Natural killer cell (primary cell): Measurements from ENCODE around the gene SOBP. TPM values are rescaled to one million over a fixed set of nuclear protein-coding genes. Genes with fewer than 3 reads are reported as not detected.

Source experiments
- ATAC-seq, 3 donors: fragments of 150-1000 bp in 2 of 3; fragments of 200-7000 bp in 1 of 3; cut with Tn5 transposase; 1 replicate in 1 of 3; 2 replicates in 2 of 3; pipeline ENCODE4 v1.10.0; 2021; ENCODE audit warnings: mild to moderate bottlenecking in 2 of 3, moderate library complexity in 2 of 3
- DNase-seq, 2 donors: peaks; one replicate each; pipeline versions ENCODE4 v3.0.0 to v3.0.0-alpha.2; 2013 to 2021; ENCODE audit warnings: mixed read lengths in 1 of 2
- H3K27ac ChIP-seq: one replicate; pipeline ENCODE4 v1.5.1; 2013; ENCODE audit warnings: mild to moderate bottlenecking, low read length
- H3K27me3 ChIP-seq: one replicate; pipeline ENCODE4 v1.6.1; 2013; ENCODE audit warnings: low read length; ENCODE audit not compliant: control insufficient read depth, insufficient read depth
- H3K36me3 ChIP-seq: one replicate; pipeline ENCODE4 v1.6.1; 2013; ENCODE audit warnings: low read length; ENCODE audit not compliant: control insufficient read depth, insufficient read depth
- H3K4me1 ChIP-seq: one replicate; pipeline ENCODE4 v1.6.1; 2013; ENCODE audit warnings: low read length; ENCODE audit not compliant: control insufficient read depth, insufficient read depth
- H3K4me3 ChIP-seq: one replicate; pipeline ENCODE4 v1.5.1; 2013; ENCODE audit warnings: low read length
- H3K9me3 ChIP-seq: one replicate; pipeline ENCODE4 v1.6.1; 2013; ENCODE audit warnings: low read length; ENCODE audit not compliant: control insufficient read depth, insufficient read depth
- H3K27ac Mint-ChIP-seq, 2 donors: one replicate each; pipeline ENCODE4 v1.8.0; 2022; ENCODE audit warnings: mild to moderate bottlenecking in 2 of 2, mixed read lengths in 2 of 2, moderate library complexity in 1 of 2
- H3K27me3 Mint-ChIP-seq, 2 donors: one replicate each; pipeline ENCODE4 v1.8.0; 2022; ENCODE audit warnings: low read depth in 2 of 2, mixed read lengths in 2 of 2
- H3K36me3 Mint-ChIP-seq: one replicate; pipeline ENCODE4 v1.8.0; 2022; ENCODE audit warnings: mixed read lengths
- H3K4me1 Mint-ChIP-seq, 2 donors: one replicate each; pipeline ENCODE4 v1.8.0; 2022; ENCODE audit warnings: mixed read lengths in 2 of 2
- H3K4me3 Mint-ChIP-seq: one replicate; pipeline ENCODE4 v1.8.0; 2022; ENCODE audit warnings: mild to moderate bottlenecking, moderate library complexity, mixed read lengths
- H3K9me3 Mint-ChIP-seq, 2 donors: one replicate each; pipeline ENCODE4 v1.8.0; 2022; ENCODE audit warnings: mixed read lengths in 2 of 2
- WGBS: methylation state at CpG from one replicate; pipeline ENCODE4 v1.1.7; 2013; ENCODE audit warnings: missing lambda C conversion rate; ENCODE audit not compliant: insufficient coverage; 5-methylcytosine and 5-hydroxymethylcytosine counted together
- intact Hi-C: fragments of 100-400 bp; cut with micrococcal nuclease; formaldehyde crosslinking; loops from one replicate; pipeline ENCODE4 v1.14.2; 2022
- total RNA-seq, 4 donors: library from RNA; stranded (reverse); fragments of 120-200 nt in 1 of 4; gene quantifications; one replicate each; pipeline versions ENCODE4 v1.2.3 to v1.2.4, GENCODE V29; 2013 to 2022
- TF ChIP-seq, protein P1 (sequence below): fragments of 200-600 bp; IDR thresholded peaks from one replicate; pipeline ENCODE4 v1.8.0; 2022; ENCODE audit warnings: antibody characterized with exemption

SOBP gene
- total RNA-seq, 3 donors from 2014 or later (not counting 1 experiment from before 2014, with no cell fraction given), result 0.16 TPM; not detected in 1

DNA sequence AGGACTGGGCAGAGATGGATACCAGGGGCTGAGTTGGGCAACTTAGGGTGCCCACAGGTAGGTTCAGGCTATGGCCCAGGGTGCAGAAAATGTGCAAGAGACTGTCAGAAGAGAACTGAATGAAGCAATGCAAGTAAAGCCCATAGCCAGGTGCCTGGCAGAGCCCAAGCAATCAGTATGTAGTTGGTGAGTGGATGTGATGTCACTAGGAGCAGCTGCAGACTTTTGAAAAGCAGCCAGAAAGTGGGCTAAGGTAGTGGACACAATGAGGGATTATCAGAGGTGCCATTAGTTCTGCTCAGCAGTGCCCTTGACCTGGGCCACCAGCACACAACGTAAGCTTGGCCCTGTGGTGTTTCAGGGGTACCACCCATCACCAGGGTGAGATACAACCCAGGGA is 135.3 kb downstream of the SOBP start:
- Mint-ChIP-seq H3K9me3 (no peaks in the 10 kb centered on the region), H3K4me1 (peaks cover 16 to 22% of the 10 kb centered on the region in 2 donors), H3K27ac (no peak overlapping the region), H3K4me3 (no peak overlapping the region), H3K36me3 (no peaks in the 10 kb centered on the region), H3K27me3 (peaks cover 3 to 9% of the 10 kb centered on the region in 2 donors)
- Histone ChIP-seq H3K4me3 (no peak overlapping the region), H3K9me3 (no peaks in the 10 kb centered on the region), H3K36me3 (no peaks in the 10 kb centered on the region), H3K4me1 (peaks cover 6% of the 10 kb centered on the region), H3K27ac (no peak overlapping the region), H3K27me3 (no peaks in the 10 kb centered on the region)
- WGBS, result 43% methylated on average over 1 of the region's 1 CpG
- ATAC-seq (peak in 1 of 3 donors; percentile 40), DNase-seq (no peak)
- TF ChIP-seq, protein P1, sequence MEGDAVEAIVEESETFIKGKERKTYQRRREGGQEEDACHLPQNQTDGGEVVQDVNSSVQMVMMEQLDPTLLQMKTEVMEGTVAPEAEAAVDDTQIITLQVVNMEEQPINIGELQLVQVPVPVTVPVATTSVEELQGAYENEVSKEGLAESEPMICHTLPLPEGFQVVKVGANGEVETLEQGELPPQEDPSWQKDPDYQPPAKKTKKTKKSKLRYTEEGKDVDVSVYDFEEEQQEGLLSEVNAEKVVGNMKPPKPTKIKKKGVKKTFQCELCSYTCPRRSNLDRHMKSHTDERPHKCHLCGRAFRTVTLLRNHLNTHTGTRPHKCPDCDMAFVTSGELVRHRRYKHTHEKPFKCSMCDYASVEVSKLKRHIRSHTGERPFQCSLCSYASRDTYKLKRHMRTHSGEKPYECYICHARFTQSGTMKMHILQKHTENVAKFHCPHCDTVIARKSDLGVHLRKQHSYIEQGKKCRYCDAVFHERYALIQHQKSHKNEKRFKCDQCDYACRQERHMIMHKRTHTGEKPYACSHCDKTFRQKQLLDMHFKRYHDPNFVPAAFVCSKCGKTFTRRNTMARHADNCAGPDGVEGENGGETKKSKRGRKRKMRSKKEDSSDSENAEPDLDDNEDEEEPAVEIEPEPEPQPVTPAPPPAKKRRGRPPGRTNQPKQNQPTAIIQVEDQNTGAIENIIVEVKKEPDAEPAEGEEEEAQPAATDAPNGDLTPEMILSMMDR, result no peak
- intact Hi-C loops, result no loop called here

DNA sequence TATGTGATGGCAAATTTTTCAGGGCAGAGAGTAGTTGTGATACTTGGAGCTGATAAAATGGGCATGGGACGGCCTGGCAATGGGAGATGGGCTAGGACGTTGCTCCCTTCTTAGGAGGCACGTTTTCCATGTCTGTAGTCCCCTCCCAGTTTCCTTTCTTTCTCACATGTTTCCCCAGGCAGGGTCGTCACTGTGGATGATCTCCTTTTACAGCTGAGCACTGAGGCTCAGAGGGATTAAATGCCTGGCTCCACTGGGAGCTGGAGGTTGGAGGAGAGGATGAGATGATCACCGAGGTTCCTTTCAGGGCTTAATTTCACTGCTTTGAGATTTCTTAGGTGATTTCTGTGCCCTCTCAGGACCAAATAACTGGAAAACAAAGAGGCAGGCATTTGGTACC is 136.7 kb downstream of the SOBP start:
- no peaks in the 10 kb centered on the region for H3K36me3 ChIP-seq
- no peaks in the 10 kb centered on the region for H3K9me3 Mint-ChIP-seq
- H3K4me3 ChIP-seq, result no peak overlapping the region
- peaks cover 6% of the 10 kb centered on the region for H3K4me1 ChIP-seq
- H3K36me3 Mint-ChIP-seq, result no peaks in the 10 kb centered on the region
- ATAC-seq (no peak), DNase-seq (no peak)
- H3K9me3 ChIP-seq, result no peaks in the 10 kb centered on the region
- TF ChIP-seq, protein P1, result no peak
- H3K27me3 Mint-ChIP-seq, result peaks cover 7 to 20% of the 10 kb centered on the region in 2 donors
- peaks cover under 1% of the 10 kb centered on the region for H3K27me3 ChIP-seq
- intact Hi-C loops, result no loop called here
- H3K4me1 Mint-ChIP-seq, result peaks cover 10 to 15% of the 10 kb centered on the region in 2 donors
- H3K27ac ChIP-seq, result no peak overlapping the region
- 90% methylated on average over 5 of the region's 5 CpGs for WGBS
- H3K4me3 Mint-ChIP-seq, result no peak overlapping the region
- H3K27ac Mint-ChIP-seq, result no peak overlapping the region

DNA sequence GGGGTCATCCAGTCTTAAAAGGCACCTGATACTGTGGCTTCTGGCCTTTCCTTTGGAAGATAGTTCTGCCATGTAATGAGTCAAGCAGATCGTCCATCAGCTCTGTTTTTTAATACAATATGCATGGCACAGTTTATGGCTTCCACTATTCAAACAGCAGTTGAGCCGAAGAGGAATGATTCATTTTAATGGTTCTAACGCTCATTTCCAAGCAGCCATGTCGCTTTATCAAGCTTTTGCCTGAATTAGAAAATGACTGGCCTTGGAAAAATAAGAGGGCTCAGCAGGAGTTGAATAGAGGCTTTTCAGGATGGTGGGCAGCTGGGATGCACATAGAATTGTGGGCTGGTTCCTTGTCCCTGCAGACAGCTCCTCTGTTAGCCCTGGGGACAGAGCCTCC is 138.1 kb downstream of the SOBP start:
- intact Hi-C loops, result no loop called here
- H3K27me3 ChIP-seq, result peaks cover 9% of the 10 kb centered on the region
- DNase-seq (no peak), ATAC-seq (no peak)
- Mint-ChIP-seq H3K27ac (no peak overlapping the region), H3K36me3 (peaks cover 1% of the 10 kb centered on the region), H3K27me3 (peaks cover 18 to 33% of the 10 kb centered on the region in 2 donors), H3K4me3 (no peak overlapping the region), H3K4me1 (peaks cover 10 to 15% of the 10 kb centered on the region in 2 donors), H3K9me3 (no peaks in the 10 kb centered on the region)
- H3K4me1 ChIP-seq, result peaks cover 6% of the 10 kb centered on the region
- no peaks in the 10 kb centered on the region for H3K9me3 ChIP-seq
- 92% methylated on average over 4 of the region's 4 CpGs for WGBS
- H3K36me3 ChIP-seq, result no peaks in the 10 kb centered on the region
- no peak overlapping the region for H3K4me3 ChIP-seq
- TF ChIP-seq, protein P1, result no peak
- H3K27ac ChIP-seq, result no peak overlapping the region

DNA sequence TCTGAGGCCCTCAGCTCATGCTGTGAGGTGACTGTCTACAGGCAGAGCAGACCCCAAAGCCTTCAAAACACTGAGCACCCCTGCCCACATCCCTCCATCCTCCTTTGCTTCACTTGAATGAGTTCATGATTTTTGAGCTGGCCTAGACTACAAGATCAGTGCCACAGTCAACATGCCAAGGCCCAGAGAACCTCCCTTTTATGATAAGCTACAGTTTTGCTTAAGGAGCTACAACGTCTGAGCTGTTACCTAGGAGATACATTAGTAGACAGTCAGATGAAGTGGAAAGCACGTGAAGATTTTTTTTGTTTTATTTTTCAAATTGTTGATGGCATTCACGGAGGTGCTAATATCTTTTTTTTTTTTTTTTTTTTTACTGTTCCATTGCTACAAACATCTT is 139.0 kb downstream of the SOBP start:
- H3K27me3 Mint-ChIP-seq, result peaks cover 27 to 42% of the 10 kb centered on the region in 2 donors
- peaks cover 6% of the 10 kb centered on the region for H3K36me3 Mint-ChIP-seq
- no peaks in the 10 kb centered on the region for H3K9me3 ChIP-seq
- TF ChIP-seq, protein P1, result no peak
- H3K4me1 Mint-ChIP-seq, result peaks cover 10 to 18% of the 10 kb centered on the region in 2 donors
- intact Hi-C loops, result no loop called here
- H3K9me3 Mint-ChIP-seq, result no peaks in the 10 kb centered on the region
- no peak overlapping the region for H3K27ac ChIP-seq
- no peak overlapping the region for H3K4me3 Mint-ChIP-seq
- no peaks in the 10 kb centered on the region for H3K36me3 ChIP-seq
- DNase-seq (no peak), ATAC-seq (no peak)
- H3K4me1 ChIP-seq, result peaks cover 6% of the 10 kb centered on the region
- WGBS, result 90% methylated on average over 2 of the region's 3 CpGs
- H3K4me3 ChIP-seq, result no peak overlapping the region
- H3K27ac Mint-ChIP-seq, result no peak overlapping the region
- H3K27me3 ChIP-seq, result peaks cover 18% of the 10 kb centered on the region
